HEK293 (cell line): ENCODE results near the gene SNRNP70.

ENCODE experiments used
- CTCF ChIP-seq: fragments of 450-650 bp; formaldehyde crosslinking; IDR thresholded peaks from 2 replicates; pipeline ENCODE4 v1.5.1; 2016; ENCODE audit warnings: missing biosample characterization, missing genetic modification characterization
- FEZF1 ChIP-seq: fragments of 450-650 bp; formaldehyde crosslinking; IDR thresholded peaks from 2 replicates; pipeline ENCODE4 v1.5.1; 2016; ENCODE audit warnings: missing biosample characterization, missing genetic modification characterization
- KLF17 ChIP-seq: fragments of 450-650 bp; formaldehyde crosslinking; IDR thresholded peaks from 2 replicates; pipeline ENCODE4 v1.5.1; 2016; ENCODE audit warnings: missing biosample characterization, missing genetic modification characterization
- SCRT2 ChIP-seq: fragments of 450-650 bp; formaldehyde crosslinking; IDR thresholded peaks from 2 replicates; pipeline ENCODE4 v1.5.1; 2016; ENCODE audit warnings: missing biosample characterization, missing genetic modification characterization
- SP7 ChIP-seq: fragments of 450-650 bp; formaldehyde crosslinking; IDR thresholded peaks from 2 replicates; pipeline ENCODE4 v1.5.1; 2016; ENCODE audit warnings: missing biosample characterization, missing genetic modification characterization
- TRIM28 ChIP-seq: IDR thresholded peaks from 2 replicates; pipeline ENCODE4 v1.6.1; 2011; ENCODE audit warnings: low read length, control low read depth, borderline replicate concordance
- ZBTB20 ChIP-seq: fragments of 450-650 bp; formaldehyde crosslinking; IDR thresholded peaks from 2 replicates; pipeline ENCODE4 v1.5.1; 2016; ENCODE audit warnings: missing biosample characterization, missing genetic modification characterization
- ZNF138 ChIP-seq: fragments of 450-650 bp; formaldehyde crosslinking; IDR thresholded peaks from 2 replicates; pipeline ENCODE4 v1.5.1; 2016; ENCODE audit warnings: missing biosample characterization, missing genetic modification characterization, borderline replicate concordance
- ZNF174 ChIP-seq: fragments of 450-650 bp; formaldehyde crosslinking; IDR thresholded peaks from 2 replicates; pipeline ENCODE4 v1.5.0; 2017; ENCODE audit warnings: missing biosample characterization, mild to moderate bottlenecking, missing genetic modification characterization
- ZNF211 ChIP-seq: fragments of 450-650 bp; formaldehyde crosslinking; IDR thresholded peaks from 2 replicates; pipeline ENCODE4 v1.5.1; 2016; ENCODE audit warnings: low read depth, missing biosample characterization, missing genetic modification characterization
- ZNF223 ChIP-seq: fragments of 450-650 bp; formaldehyde crosslinking; IDR thresholded peaks from 2 replicates; pipeline ENCODE4 v1.5.1; 2016; ENCODE audit warnings: missing biosample characterization, missing genetic modification characterization
- ZNF324 ChIP-seq: fragments of 450-650 bp; formaldehyde crosslinking; IDR thresholded peaks from 2 replicates; pipeline ENCODE4 v1.5.1; 2016; ENCODE audit warnings: missing biosample characterization, missing genetic modification characterization
- ZNF398 ChIP-seq: fragments of 450-650 bp; formaldehyde crosslinking; IDR thresholded peaks from 2 replicates; pipeline ENCODE4 v1.5.1; 2017; ENCODE audit warnings: missing biosample characterization, missing genetic modification characterization
- ZNF544 ChIP-seq: fragments of 450-650 bp; formaldehyde crosslinking; IDR thresholded peaks from 2 replicates; pipeline ENCODE4 v1.5.0; 2017; ENCODE audit warnings: missing biosample characterization, missing genetic modification characterization
- ZNF555 ChIP-seq: fragments of 450-650 bp; formaldehyde crosslinking; conservative IDR thresholded peaks from 2 replicates; pipeline ENCODE4 v1.5.1; 2017; ENCODE audit warnings: missing biosample characterization, mild to moderate bottlenecking, missing genetic modification characterization, inconsistent platforms
- ZNF558 ChIP-seq: fragments of 450-650 bp; formaldehyde crosslinking; IDR thresholded peaks from 2 replicates; pipeline ENCODE4 v1.5.1; 2016; ENCODE audit warnings: missing biosample characterization, missing genetic modification characterization
- ZNF571 ChIP-seq: fragments of 450-650 bp; formaldehyde crosslinking; IDR thresholded peaks from 2 replicates; pipeline ENCODE4 v1.5.0; 2017; ENCODE audit warnings: missing biosample characterization, missing genetic modification characterization
- ZNF580 ChIP-seq: fragments of 450-650 bp; formaldehyde crosslinking; IDR thresholded peaks from 2 replicates; pipeline ENCODE4 v1.5.1; 2016; ENCODE audit warnings: missing biosample characterization, missing genetic modification characterization
- ZNF626 ChIP-seq: fragments of 450-650 bp; sonication (Bioruptor Pico); formaldehyde crosslinking; IDR thresholded peaks from 2 replicates; pipeline ENCODE4 v1.5.1; 2018; ENCODE audit warnings: missing biosample characterization, missing genetic modification characterization, inconsistent platforms
- ZNF645 ChIP-seq: fragments of 450-650 bp; formaldehyde crosslinking; IDR thresholded peaks from 2 replicates; pipeline ENCODE4; 2016; ENCODE audit warnings: missing biosample characterization, missing genetic modification characterization
- ZNF658 ChIP-seq: fragments of 450-650 bp; formaldehyde crosslinking; IDR thresholded peaks from 2 replicates; pipeline ENCODE4; 2016; ENCODE audit warnings: missing biosample characterization, missing genetic modification characterization
- ZNF776 ChIP-seq: fragments of 450-650 bp; formaldehyde crosslinking; IDR thresholded peaks from 2 replicates; pipeline ENCODE4 v1.5.0; 2017; ENCODE audit warnings: missing biosample characterization, missing genetic modification characterization, borderline replicate concordance
- ZNF830 ChIP-seq: fragments of 450-650 bp; IDR thresholded peaks from 2 replicates; pipeline ENCODE4 v1.5.0; 2018; ENCODE audit warnings: missing biosample characterization, missing genetic modification characterization, low read depth, mild to moderate bottlenecking, moderate library complexity
- ZSCAN23 ChIP-seq: fragments of 450-650 bp; formaldehyde crosslinking; IDR thresholded peaks from 2 replicates; pipeline ENCODE4 v1.5.1; 2016; ENCODE audit warnings: missing biosample characterization, missing genetic modification characterization
- ZSCAN4 ChIP-seq: fragments of 450-650 bp; formaldehyde crosslinking; IDR thresholded peaks from 2 replicates; pipeline ENCODE4 v1.5.1; 2017; ENCODE audit warnings: missing biosample characterization, missing genetic modification characterization
- TF ChIP-seq, protein P1 (sequence below): fragments of 450-650 bp; formaldehyde crosslinking; IDR thresholded peaks from 2 replicates; pipeline ENCODE4 v1.5.1; 2017; ENCODE audit warnings: missing biosample characterization, mild to moderate bottlenecking, missing genetic modification characterization, moderate library complexity
- TF ChIP-seq, protein P2 (sequence below): fragments of 450-650 bp; formaldehyde crosslinking; IDR thresholded peaks from 2 replicates; pipeline ENCODE4 v1.5.1; 2016; ENCODE audit warnings: missing biosample characterization, missing genetic modification characterization
- TF ChIP-seq, protein P3 (sequence below): fragments of 450-650 bp; formaldehyde crosslinking; IDR thresholded peaks from 2 replicates; pipeline ENCODE4 v1.5.1; 2016; ENCODE audit warnings: missing biosample characterization, missing genetic modification characterization

The SNRNP70 gene

GRCh38 chr19:49150106-49150943 lies 65.1 kb downstream of the SNRNP70 start (continued):
- TF ChIP-seq ZNF138 = no peak
- no peak for TF ChIP-seq ZNF211
- TF ChIP-seq, protein P1, sequence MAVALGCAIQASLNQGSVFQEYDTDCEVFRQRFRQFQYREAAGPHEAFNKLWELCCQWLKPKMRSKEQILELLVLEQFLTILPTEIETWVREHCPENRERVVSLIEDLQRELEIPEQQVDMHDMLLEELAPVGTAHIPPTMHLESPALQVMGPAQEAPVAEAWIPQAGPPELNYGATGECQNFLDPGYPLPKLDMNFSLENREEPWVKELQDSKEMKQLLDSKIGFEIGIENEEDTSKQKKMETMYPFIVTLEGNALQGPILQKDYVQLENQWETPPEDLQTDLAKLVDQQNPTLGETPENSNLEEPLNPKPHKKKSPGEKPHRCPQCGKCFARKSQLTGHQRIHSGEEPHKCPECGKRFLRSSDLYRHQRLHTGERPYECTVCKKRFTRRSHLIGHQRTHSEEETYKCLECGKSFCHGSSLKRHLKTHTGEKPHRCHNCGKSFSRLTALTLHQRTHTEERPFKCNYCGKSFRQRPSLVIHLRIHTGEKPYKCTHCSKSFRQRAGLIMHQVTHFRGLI (tag by site-specific recombination) = no peak
- no peak for TF ChIP-seq ZSCAN4 (tag by site-specific recombination)
- TF ChIP-seq ZNF223 = no peak
- TF ChIP-seq ZNF558 (tag by site-specific recombination) = no peak
- TF ChIP-seq CTCF (tag by site-specific recombination) = peak; percentile 45; the same call in 1 of the 2 replicates
- TF ChIP-seq, protein P2, sequence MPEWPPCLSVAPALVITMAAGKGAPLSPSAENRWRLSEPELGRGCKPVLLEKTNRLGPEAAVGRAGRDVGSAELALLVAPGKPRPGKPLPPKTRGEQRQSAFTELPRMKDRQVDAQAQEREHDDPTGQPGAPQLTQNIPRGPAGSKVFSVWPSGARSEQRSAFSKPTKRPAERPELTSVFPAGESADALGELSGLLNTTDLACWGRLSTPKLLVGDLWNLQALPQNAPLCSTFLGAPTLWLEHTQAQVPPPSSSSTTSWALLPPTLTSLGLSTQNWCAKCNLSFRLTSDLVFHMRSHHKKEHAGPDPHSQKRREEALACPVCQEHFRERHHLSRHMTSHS (tag by site-specific recombination) = no peak
- TF ChIP-seq FEZF1 (tag by site-specific recombination) = no peak
- no peak for TF ChIP-seq ZNF626
- 0 out of 2 replicates have a peak, but pooled peaks have one; percentile 14 for TF ChIP-seq ZNF324 (tag by site-specific recombination)
- TF ChIP-seq SCRT2 (tag by site-specific recombination) = no peak
- TF ChIP-seq SP7 = peak; percentile 75; the same call in 1 of the 2 replicates
- TF ChIP-seq ZNF658 (tag by site-specific recombination) = no peak
- TF ChIP-seq ZNF776 = no peak
- TF ChIP-seq ZNF544 = no peak
- no peak for TF ChIP-seq ZNF571 (tag by site-specific recombination)
- TF ChIP-seq ZNF174 (tag by site-specific recombination) = no peak
- TF ChIP-seq ZNF830 (tag by site-specific recombination) = no peak
- peak; percentile 84 for TF ChIP-seq ZNF398 (tag by site-specific recombination)
- no peak for TF ChIP-seq ZSCAN23 (tag by site-specific recombination)
- no peak for TF ChIP-seq KLF17 (tag by site-specific recombination)
- TF ChIP-seq TRIM28 = 0 out of 2 replicates have a peak, but pooled peaks have one; percentile 15
- no peak for TF ChIP-seq ZNF645 (tag by site-specific recombination)
- TF ChIP-seq ZNF580 (tag by site-specific recombination) = no peak
- no peak for TF ChIP-seq ZNF555 (tag by site-specific recombination)
- TF ChIP-seq, protein P3, sequence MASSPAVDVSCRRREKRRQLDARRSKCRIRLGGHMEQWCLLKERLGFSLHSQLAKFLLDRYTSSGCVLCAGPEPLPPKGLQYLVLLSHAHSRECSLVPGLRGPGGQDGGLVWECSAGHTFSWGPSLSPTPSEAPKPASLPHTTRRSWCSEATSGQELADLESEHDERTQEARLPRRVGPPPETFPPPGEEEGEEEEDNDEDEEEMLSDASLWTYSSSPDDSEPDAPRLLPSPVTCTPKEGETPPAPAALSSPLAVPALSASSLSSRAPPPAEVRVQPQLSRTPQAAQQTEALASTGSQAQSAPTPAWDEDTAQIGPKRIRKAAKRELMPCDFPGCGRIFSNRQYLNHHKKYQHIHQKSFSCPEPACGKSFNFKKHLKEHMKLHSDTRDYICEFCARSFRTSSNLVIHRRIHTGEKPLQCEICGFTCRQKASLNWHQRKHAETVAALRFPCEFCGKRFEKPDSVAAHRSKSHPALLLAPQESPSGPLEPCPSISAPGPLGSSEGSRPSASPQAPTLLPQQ (tag by site-specific recombination) = peak; percentile 78
- TF ChIP-seq ZBTB20 (tag by site-specific recombination) = peak; percentile 69; the same call in 1 of the 2 replicates
